ENCODE results near the gene TGDS.

GRCh38 chr13:94583926-94584325, 12.0 kb downstream of the TGDS start:
- TF ChIP-seq, protein P1, sequence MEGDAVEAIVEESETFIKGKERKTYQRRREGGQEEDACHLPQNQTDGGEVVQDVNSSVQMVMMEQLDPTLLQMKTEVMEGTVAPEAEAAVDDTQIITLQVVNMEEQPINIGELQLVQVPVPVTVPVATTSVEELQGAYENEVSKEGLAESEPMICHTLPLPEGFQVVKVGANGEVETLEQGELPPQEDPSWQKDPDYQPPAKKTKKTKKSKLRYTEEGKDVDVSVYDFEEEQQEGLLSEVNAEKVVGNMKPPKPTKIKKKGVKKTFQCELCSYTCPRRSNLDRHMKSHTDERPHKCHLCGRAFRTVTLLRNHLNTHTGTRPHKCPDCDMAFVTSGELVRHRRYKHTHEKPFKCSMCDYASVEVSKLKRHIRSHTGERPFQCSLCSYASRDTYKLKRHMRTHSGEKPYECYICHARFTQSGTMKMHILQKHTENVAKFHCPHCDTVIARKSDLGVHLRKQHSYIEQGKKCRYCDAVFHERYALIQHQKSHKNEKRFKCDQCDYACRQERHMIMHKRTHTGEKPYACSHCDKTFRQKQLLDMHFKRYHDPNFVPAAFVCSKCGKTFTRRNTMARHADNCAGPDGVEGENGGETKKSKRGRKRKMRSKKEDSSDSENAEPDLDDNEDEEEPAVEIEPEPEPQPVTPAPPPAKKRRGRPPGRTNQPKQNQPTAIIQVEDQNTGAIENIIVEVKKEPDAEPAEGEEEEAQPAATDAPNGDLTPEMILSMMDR (IDR thresholded peaks at IDR 0.05): no peak
- TF ChIP-seq POLR2A (IDR thresholded peaks at IDR 0.05): no peak
